Daoy (cell line): ENCODE data around the gene OTOS. TPM values are rescaled to one million over a fixed set of nuclear protein-coding genes. Genes with fewer than 3 reads are reported as not detected.

Source experiments
- DNase-seq: peaks from one replicate; pipeline ENCODE4 v3.0.0-alpha.2; 2015; ENCODE audit warnings: low read depth
- total RNA-seq: library from RNA; depleted of rRNA; stranded (reverse); fragments of >200 nt; shearing (Covaris generic); gene quantifications from 2 replicates; pipeline ENCODE4 v1.2.3, GENCODE V29; 2014

Gene OTOS
- total RNA-seq, 1 experiment from 2014 or later, result 0.34 TPM

- no peak for DNase-seq
Measured at GRCh38 chr2:240167588-240167880, 27.1 kb upstream of the OTOS start.

GRCh38 chr2:240166761-240167587, 26.5 kb upstream of the OTOS start:
- DNase-seq, result no peak

- DNase-seq, result no peak
Measured at GRCh38 chr2:240166191-240166590, 25.7 kb upstream of the OTOS start.

GRCh38 chr2:240165661-240166060, 25.2 kb upstream of the OTOS start:
- no peak for DNase-seq

- DNase-seq, result no peak
Measured at GRCh38 chr2:240165034-240165433, 24.6 kb upstream of the OTOS start.

- DNase-seq, result no peak
Measured at GRCh38 chr2:240164586-240164985, 24.1 kb upstream of the OTOS start.

GRCh38 chr2:240163844-240164574, 23.6 kb upstream of the OTOS start:
- no peak for DNase-seq

GRCh38 chr2:240162939-240163714, 22.7 kb upstream of the OTOS start:
- DNase-seq, result no peak

- DNase-seq, result no peak
Measured at GRCh38 chr2:240162531-240162930, 22.1 kb upstream of the OTOS start.

GRCh38 chr2:240162032-240162431, 21.6 kb upstream of the OTOS start:
- DNase-seq, result no peak

GRCh38 chr2:240161087-240161750, 20.8 kb upstream of the OTOS start:
- no peak for DNase-seq

- no peak for DNase-seq
Measured at GRCh38 chr2:240160291-240161086, 20.0 kb upstream of the OTOS start.

GRCh38 chr2:240159251-240159839, 18.9 kb upstream of the OTOS start:
- no peak for DNase-seq

- no peak for DNase-seq
Measured at GRCh38 chr2:240157147-240157470, 16.7 kb upstream of the OTOS start.

- DNase-seq, result no peak
Measured at GRCh38 chr2:240156435-240157146, 16.1 kb upstream of the OTOS start.

- no peak for DNase-seq
Measured at GRCh38 chr2:240155745-240156390, 15.4 kb upstream of the OTOS start.

GRCh38 chr2:240155048-240155744, 14.7 kb upstream of the OTOS start:
- DNase-seq, result no peak

- no peak for DNase-seq
Measured at GRCh38 chr2:240154606-240155005, 14.1 kb upstream of the OTOS start.

GRCh38 chr2:240153418-240153817, 13.0 kb upstream of the OTOS start:
- no peak for DNase-seq
